ENCODE results near the gene SFMBT2. TPM values are rescaled to one million over a fixed set of nuclear protein-coding genes. Genes with fewer than 3 reads are reported as not detected.

SFMBT2 gene
- total RNA-seq, 1 experiment from 2014 or later, result 1.3 TPM

GRCh38 chr10:7133958-7134357 lies 276.9 kb downstream of the SFMBT2 start:
- Histone ChIP-seq H3K4me3 (ENCODE audit: low read depth in 2 of 2, low read length in 2 of 2) (no peak overlapping the region), H3K9me3 (ENCODE audit: control insufficient read depth, insufficient read depth, low read depth, low read length) (no peaks in the 10 kb centered on the region), H3K36me3 (ENCODE audit: control insufficient read depth, insufficient read depth, low read length) (no peaks in the 10 kb centered on the region), H3K27ac (ENCODE audit: low read length) (no peak overlapping the region), H3K4me1 (ENCODE audit: control insufficient read depth, insufficient read depth, low read length) (no peaks in the 10 kb centered on the region), H3K27me3 (ENCODE audit: control insufficient read depth, insufficient read depth, low read length) (no peaks in the 10 kb centered on the region)
- ChIA-PET POLR2A (no interaction called here), CTCF (no interaction called here)
- no peak for TF ChIP-seq CTCF (IDR thresholded peaks at IDR 0.05)
- no peak for TF ChIP-seq SIN3A (IDR thresholded peaks at IDR 0.05; ENCODE audit: borderline replicate concordance, insufficient read depth, low read depth, low read length)
- no peak for TF ChIP-seq REST (IDR thresholded peaks at IDR 0.05; ENCODE audit: insufficient read depth in 1 of 2, low read depth in 2 of 2, low read length in 1 of 2)
- TF ChIP-seq TCF7L2 (IDR thresholded peaks at IDR 0.05; ENCODE audit: low read depth, low read length), result no peak
- TF ChIP-seq POLR2AphosphoS5 (IDR thresholded peaks at IDR 0.05; ENCODE audit: low read depth, low read length), result no peak
- in situ Hi-C loops (cut with HindIII; ENCODE audit: low pct_unique_long_range_greater_than_20kb, low sequenced_read_pairs) (no loop called here), intact Hi-C loops (cut with micrococcal nuclease; ENCODE audit: unreplicated experiment) (no loop called here)
- no peak for DNase-seq (ENCODE audit: low read depth, low spot score)
- ATAC-seq, result no peak
- BruUV-seq (replicated peaks), result no TSS peak

GRCh38 chr10:7133278-7133677 lies 277.6 kb downstream of the SFMBT2 start:
- no peaks in the 10 kb centered on the region for H3K36me3 ChIP-seq (ENCODE audit: control insufficient read depth, insufficient read depth, low read length)
- ChIA-PET POLR2A (no interaction called here), CTCF (no interaction called here)
- intact Hi-C loops (cut with micrococcal nuclease; ENCODE audit: unreplicated experiment), result no loop called here
- ATAC-seq (no peak), DNase-seq (ENCODE audit: low read depth, low spot score) (no peak)
- in situ Hi-C loops (cut with HindIII; ENCODE audit: low pct_unique_long_range_greater_than_20kb, low sequenced_read_pairs), result no loop called here
- no peaks in the 10 kb centered on the region for H3K27me3 ChIP-seq (ENCODE audit: control insufficient read depth, insufficient read depth, low read length)
- no peak for TF ChIP-seq TCF7L2 (IDR thresholded peaks at IDR 0.05; ENCODE audit: low read depth, low read length)
- TF ChIP-seq POLR2AphosphoS5 (IDR thresholded peaks at IDR 0.05; ENCODE audit: low read depth, low read length), result no peak
- TF ChIP-seq REST (IDR thresholded peaks at IDR 0.05; ENCODE audit: insufficient read depth in 1 of 2, low read depth in 2 of 2, low read length in 1 of 2), result no peak
- TF ChIP-seq CTCF (IDR thresholded peaks at IDR 0.05), result no peak
- no peak for TF ChIP-seq SIN3A (IDR thresholded peaks at IDR 0.05; ENCODE audit: borderline replicate concordance, insufficient read depth, low read depth, low read length)
- no peak overlapping the region for H3K4me3 ChIP-seq (ENCODE audit: low read depth in 2 of 2, low read length in 2 of 2)
- no TSS peak for BruUV-seq (replicated peaks)
- no peak overlapping the region for H3K27ac ChIP-seq (ENCODE audit: low read length)
- H3K9me3 ChIP-seq (ENCODE audit: control insufficient read depth, insufficient read depth, low read depth, low read length), result no peaks in the 10 kb centered on the region
- H3K4me1 ChIP-seq (ENCODE audit: control insufficient read depth, insufficient read depth, low read length), result no peaks in the 10 kb centered on the region

Data from Panc1 (cell line).